PC-9 (cell line): ENCODE data around the gene FAF1. TPM values are rescaled to one million over a fixed set of nuclear protein-coding genes. Genes with fewer than 3 reads are reported as not detected.

Experiments
- BruUV-seq: library from RNA; stranded (reverse); fragments of 400-500 nt; replicated peaks from 2 replicates; lab custom pipeline; 2021; lab: Mats Ljungman, UMichigan
- CTCF ChIA-PET: fragments of 300-600 bp; sonication (Branson Sonifier 250); formaldehyde crosslinking; loops from one replicate; lab custom pipeline; 2022; ENCODE audit warnings: antibody characterized with exemption; lab: Charles Lee
- POLR2A ChIA-PET: fragments of 300-600 bp; sonication (Branson Sonifier 250); formaldehyde crosslinking; loops from one replicate; lab custom pipeline; 2022; ENCODE audit warnings: antibody characterized with exemption; ENCODE audit not compliant: unreplicated experiment; lab: Charles Lee
- DNase-seq, 2 experiments: peaks; one replicate each; pipeline versions ENCODE4 v3.0.0 to v3.0.0-alpha.2; 2015 to 2022; ENCODE audit warnings: mixed read lengths in 1 of 2
- H2AFZ ChIP-seq: fragments of 200-600 bp; sonication (generic); 2 replicates; pipeline ENCODE4 v1.8.1; 2017; ENCODE audit warnings: antibody characterized with exemption
- H3F3A ChIP-seq: fragments of 200-600 bp; sonication (generic); 2 replicates; pipeline ENCODE4 v1.8.1; 2017; ENCODE audit warnings: antibody characterized with exemption, mild to moderate bottlenecking, low read depth; ENCODE audit not compliant: insufficient read depth
- H3K27ac ChIP-seq: fragments of 200-600 bp; sonication (generic); 2 replicates; pipeline ENCODE4 v1.6.1; 2016; ENCODE audit warnings: mixed run types
- H3K27me3 ChIP-seq: fragments of 200-600 bp; sonication (generic); 2 replicates; pipeline ENCODE4 v1.6.1; 2016; ENCODE audit warnings: low read depth, mixed run types; ENCODE audit not compliant: insufficient read depth
- H3K36me3 ChIP-seq: fragments of 200-600 bp; sonication (generic); 2 replicates; pipeline ENCODE4 v1.6.1; 2016; ENCODE audit warnings: low read depth, mixed run types
- H3K4me1 ChIP-seq: fragments of 200-600 bp; sonication (generic); replicated peaks from 2 replicates; pipeline ENCODE4 v1.6.1; 2016; ENCODE audit warnings: mixed run types; ENCODE audit not compliant: insufficient read depth
- H3K4me2 ChIP-seq: fragments of 200-600 bp; sonication (generic); 2 replicates; pipeline ENCODE4 v1.6.1; 2017; ENCODE audit warnings: mixed run types
- H3K4me3 ChIP-seq: fragments of 200-600 bp; sonication (generic); 2 replicates; pipeline ENCODE4 v1.6.1; 2016; ENCODE audit warnings: mixed run types
- H3K79me2 ChIP-seq: fragments of 200-600 bp; sonication (generic); 2 replicates; pipeline ENCODE4 v1.6.1; 2017; ENCODE audit warnings: low read depth, mixed run types
- H3K9me2 ChIP-seq: fragments of 200-600 bp; sonication (generic); 2 replicates; pipeline ENCODE4 v1.8.1; 2017; ENCODE audit warnings: mild to moderate bottlenecking; ENCODE audit not compliant: insufficient read depth
- H3K9me3 ChIP-seq: fragments of 200-600 bp; sonication (generic); 2 replicates; pipeline ENCODE4 v1.8.1; 2016; ENCODE audit warnings: low read depth; ENCODE audit not compliant: insufficient read depth
- H4K20me1 ChIP-seq: fragments of 200-600 bp; sonication (generic); 2 replicates; pipeline ENCODE4 v1.8.1; 2017; ENCODE audit not compliant: insufficient read depth
- EZH2 ChIP-seq: fragments of 200-600 bp; sonication (generic); IDR thresholded peaks from 2 replicates; pipeline ENCODE4 v1.8.0; 2017; ENCODE audit warnings: antibody characterized with exemption, low read depth
- intact Hi-C: fragments of 100-400 bp; cut with micrococcal nuclease; formaldehyde crosslinking; loops from one replicate; pipeline ENCODE4 v1.10.0; 2022; ENCODE audit not compliant: unreplicated experiment
- total RNA-seq: library from RNA; stranded (reverse); gene quantifications from 2 replicates; pipeline ENCODE4 v1.2.3, GENCODE V29; 2021
- TF ChIP-seq, protein P1 (sequence below): fragments of 200-600 bp; sonication (generic); conservative IDR thresholded peaks from 2 replicates; pipeline ENCODE4 v1.6.1; 2017; ENCODE audit warnings: mixed run types, antibody characterized with exemption, mild to moderate bottlenecking, moderate library complexity

Gene FAF1
- total RNA-seq, 1 experiment from 2014 or later = 105 TPM

DNA sequence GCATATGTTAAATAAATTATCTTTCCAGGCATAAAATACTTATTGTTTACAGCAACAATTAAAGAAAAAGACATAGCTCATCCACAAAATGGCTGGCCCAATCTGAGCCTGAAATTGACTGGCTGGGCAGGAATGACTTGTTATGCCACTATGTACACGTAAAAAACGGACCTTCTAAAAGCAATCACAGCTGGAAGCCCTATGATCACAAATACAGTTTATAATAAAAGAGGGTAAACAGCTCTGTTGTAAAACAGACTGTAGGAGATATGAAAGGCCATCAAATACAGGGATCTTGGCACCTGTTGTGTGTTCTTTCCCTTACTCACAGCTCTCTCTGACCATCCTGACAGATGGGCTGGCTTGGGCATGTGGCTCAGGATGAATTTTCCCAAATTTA is 466.4 kb downstream of the FAF1 start:
- peaks cover 6% of the 10 kb centered on the region for H3K9me3 ChIP-seq

DNA sequence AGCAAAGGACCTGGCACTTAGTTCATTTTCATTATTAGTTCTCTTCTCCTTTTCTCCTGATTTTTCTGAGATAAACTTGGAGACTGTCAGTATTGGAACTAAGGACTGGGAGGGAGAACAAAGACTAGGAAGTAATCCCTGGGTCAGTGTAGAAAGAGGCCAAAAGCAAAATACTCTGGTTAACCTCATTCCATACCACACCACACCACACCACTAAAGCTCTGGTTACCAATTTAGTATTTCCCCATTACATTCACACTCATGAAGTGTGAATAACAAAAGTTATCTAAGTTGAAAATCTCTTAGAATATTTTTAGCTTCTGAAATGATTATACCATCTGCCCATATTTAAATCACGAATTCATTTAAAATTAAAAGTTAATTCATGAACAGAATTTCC is 467.9 kb downstream of the FAF1 start:
- no peak for TF ChIP-seq EZH2
- TF ChIP-seq, protein P1, sequence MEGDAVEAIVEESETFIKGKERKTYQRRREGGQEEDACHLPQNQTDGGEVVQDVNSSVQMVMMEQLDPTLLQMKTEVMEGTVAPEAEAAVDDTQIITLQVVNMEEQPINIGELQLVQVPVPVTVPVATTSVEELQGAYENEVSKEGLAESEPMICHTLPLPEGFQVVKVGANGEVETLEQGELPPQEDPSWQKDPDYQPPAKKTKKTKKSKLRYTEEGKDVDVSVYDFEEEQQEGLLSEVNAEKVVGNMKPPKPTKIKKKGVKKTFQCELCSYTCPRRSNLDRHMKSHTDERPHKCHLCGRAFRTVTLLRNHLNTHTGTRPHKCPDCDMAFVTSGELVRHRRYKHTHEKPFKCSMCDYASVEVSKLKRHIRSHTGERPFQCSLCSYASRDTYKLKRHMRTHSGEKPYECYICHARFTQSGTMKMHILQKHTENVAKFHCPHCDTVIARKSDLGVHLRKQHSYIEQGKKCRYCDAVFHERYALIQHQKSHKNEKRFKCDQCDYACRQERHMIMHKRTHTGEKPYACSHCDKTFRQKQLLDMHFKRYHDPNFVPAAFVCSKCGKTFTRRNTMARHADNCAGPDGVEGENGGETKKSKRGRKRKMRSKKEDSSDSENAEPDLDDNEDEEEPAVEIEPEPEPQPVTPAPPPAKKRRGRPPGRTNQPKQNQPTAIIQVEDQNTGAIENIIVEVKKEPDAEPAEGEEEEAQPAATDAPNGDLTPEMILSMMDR = no peak
- no peaks in the 10 kb centered on the region for H3F3A ChIP-seq
- intact Hi-C loops = no loop called here
- no peaks in the 10 kb centered on the region for H3K79me2 ChIP-seq
- DNase-seq = no peak
- H3K36me3 ChIP-seq = peaks cover 11% of the 10 kb centered on the region
- H3K4me2 ChIP-seq = no peak overlapping the region
- CTCF ChIA-PET = no interaction called here
- POLR2A ChIA-PET = no interaction called here
- no peaks in the 10 kb centered on the region for H3K4me1 ChIP-seq
- no peak overlapping the region for H3K4me3 ChIP-seq
- no peak overlapping the region for H2AFZ ChIP-seq
- H3K9me2 ChIP-seq = no peaks in the 10 kb centered on the region
- H3K27me3 ChIP-seq = no peaks in the 10 kb centered on the region
- BruUV-seq = no TSS peak
- H4K20me1 ChIP-seq = no peaks in the 10 kb centered on the region
- H3K9me3 ChIP-seq = peaks cover 6% of the 10 kb centered on the region
- no peak overlapping the region for H3K27ac ChIP-seq

More for the DNA sequence above, 466.4 kb downstream of the FAF1 start:
- Histone ChIP-seq H2AFZ (no peak overlapping the region), H3K27ac (no peak overlapping the region), H3F3A (no peaks in the 10 kb centered on the region), H3K4me1 (no peaks in the 10 kb centered on the region), H3K4me2 (no peak overlapping the region), H3K9me2 (no peaks in the 10 kb centered on the region), H4K20me1 (no peaks in the 10 kb centered on the region), H3K36me3 (peaks cover 13% of the 10 kb centered on the region), H3K4me3 (no peak overlapping the region), H3K27me3 (no peaks in the 10 kb centered on the region), H3K79me2 (no peaks in the 10 kb centered on the region)
- no peak for TF ChIP-seq EZH2
- TF ChIP-seq, protein P1 = no peak
- POLR2A ChIA-PET = no interaction called here
- intact Hi-C loops = no loop called here
- DNase-seq = no peak
- no TSS peak for BruUV-seq
- CTCF ChIA-PET = interaction anchor here (0.6 kb wide), 1 partner anchor 1803 kb away, joined by 9 read pairs; no protein-coding TSS in a partner anchor

GRCh38 chr1:50491142-50491541 is 468.9 kb downstream of the FAF1 start:
- no peaks in the 10 kb centered on the region for H4K20me1 ChIP-seq
- BruUV-seq = no TSS peak
- H3K36me3 ChIP-seq = peaks cover 1% of the 10 kb centered on the region; the same call in 1 of the 2 replicates
- intact Hi-C loops = no loop called here
- no peaks in the 10 kb centered on the region for H3K4me1 ChIP-seq
- H3K4me3 ChIP-seq = no peak overlapping the region
- no peak overlapping the region for H3K27ac ChIP-seq
- TF ChIP-seq, protein P1 = no peak
- no peak for TF ChIP-seq EZH2
- ChIA-PET POLR2A (no interaction called here), CTCF (no interaction called here)
- no peaks in the 10 kb centered on the region for H3K9me3 ChIP-seq
- H3F3A ChIP-seq = no peaks in the 10 kb centered on the region
- no peaks in the 10 kb centered on the region for H3K27me3 ChIP-seq
- no peaks in the 10 kb centered on the region for H3K9me2 ChIP-seq
- no peak overlapping the region for H2AFZ ChIP-seq
- no peak overlapping the region for H3K4me2 ChIP-seq
- H3K79me2 ChIP-seq = no peaks in the 10 kb centered on the region
- no peak for DNase-seq
